Glomerular endothelial cell (primary cell): ENCODE data around the gene ARHGAP6. TPM values are rescaled to one million over a fixed set of nuclear protein-coding genes. Genes with fewer than 3 reads are reported as not detected.

Experiments
- DNase-seq: peaks from one replicate; pipeline ENCODE4 v3.0.0-alpha.2; 2011; ENCODE audit warnings: low read depth, low spot score; ENCODE audit errors: extremely low read depth
- total RNA-seq: library from RNA; depleted of rRNA; stranded (reverse); fragments of >200 nt; gene quantifications from 2 replicates; pipeline ENCODE4 v1.2.3, GENCODE V29; 2015

The ARHGAP6 gene
- total RNA-seq, 1 donor from 2014 or later: 1.7 TPM

- DNase-seq: no peak
Measured at GRCh38 chrX:11464380-11464779, 201.3 kb downstream of the ARHGAP6 start.

GRCh38 chrX:11462648-11463047 lies 203.1 kb downstream of the ARHGAP6 start:
- no peak for DNase-seq

GRCh38 chrX:11462136-11462535 lies 203.6 kb downstream of the ARHGAP6 start:
- DNase-seq: no peak

- no peak for DNase-seq
Measured at GRCh38 chrX:11461201-11462001, 204.3 kb downstream of the ARHGAP6 start.

- no peak for DNase-seq
Measured at GRCh38 chrX:11460347-11460746, 205.4 kb downstream of the ARHGAP6 start.

GRCh38 chrX:11458170-11458569 lies 207.6 kb downstream of the ARHGAP6 start:
- DNase-seq: no peak

- DNase-seq: no peak
Measured at GRCh38 chrX:11451151-11451550, 214.6 kb downstream of the ARHGAP6 start.

- DNase-seq: no peak
Measured at GRCh38 chrX:11450354-11450753, 215.4 kb downstream of the ARHGAP6 start.

- no peak for DNase-seq
Measured at GRCh38 chrX:11449613-11450012, 216.1 kb downstream of the ARHGAP6 start.

- DNase-seq: no peak
Measured at GRCh38 chrX:11447418-11447817, 218.3 kb downstream of the ARHGAP6 start.

- DNase-seq: no peak
Measured at GRCh38 chrX:11446949-11447348, 218.8 kb downstream of the ARHGAP6 start.

- no peak for DNase-seq
Measured at GRCh38 chrX:11446336-11446735, 219.4 kb downstream of the ARHGAP6 start.

- DNase-seq: no peak
Measured at GRCh38 chrX:11445540-11445939, 220.2 kb downstream of the ARHGAP6 start.

- DNase-seq: no peak
Measured at GRCh38 chrX:11444052-11444451, 221.7 kb downstream of the ARHGAP6 start.

- DNase-seq: no peak
Measured at GRCh38 chrX:11439846-11440245, 225.9 kb downstream of the ARHGAP6 start.

- no peak for DNase-seq
Measured at GRCh38 chrX:11438767-11439166, 227.0 kb downstream of the ARHGAP6 start.

- DNase-seq: no peak
Measured at GRCh38 chrX:11438380-11438723, 227.4 kb downstream of the ARHGAP6 start.

GRCh38 chrX:11437642-11438379 lies 227.9 kb downstream of the ARHGAP6 start:
- no peak for DNase-seq

GRCh38 chrX:11435568-11435967 lies 230.2 kb downstream of the ARHGAP6 start:
- no peak for DNase-seq

GRCh38 chrX:11434607-11435006 lies 231.1 kb downstream of the ARHGAP6 start:
- DNase-seq: no peak

- no peak for DNase-seq
Measured at GRCh38 chrX:11431786-11432185, 233.9 kb downstream of the ARHGAP6 start.

- no peak for DNase-seq
Measured at GRCh38 chrX:11430271-11430670, 235.4 kb downstream of the ARHGAP6 start.
